CD4-positive, alpha-beta T cell treated with Interleukin-2 at 100 ng/mL for 4 hours (primary cell): Measurements from ENCODE around the gene MZF1.
A peak's percentile ranks its signal among the peaks of the same experiment; 100 is the strongest.

Experiments
- DNase-seq: peaks from one replicate; pipeline ENCODE4 v3.0.0-alpha.2; 2020; ENCODE audit warnings: low spot score

The MZF1 gene

DNA sequence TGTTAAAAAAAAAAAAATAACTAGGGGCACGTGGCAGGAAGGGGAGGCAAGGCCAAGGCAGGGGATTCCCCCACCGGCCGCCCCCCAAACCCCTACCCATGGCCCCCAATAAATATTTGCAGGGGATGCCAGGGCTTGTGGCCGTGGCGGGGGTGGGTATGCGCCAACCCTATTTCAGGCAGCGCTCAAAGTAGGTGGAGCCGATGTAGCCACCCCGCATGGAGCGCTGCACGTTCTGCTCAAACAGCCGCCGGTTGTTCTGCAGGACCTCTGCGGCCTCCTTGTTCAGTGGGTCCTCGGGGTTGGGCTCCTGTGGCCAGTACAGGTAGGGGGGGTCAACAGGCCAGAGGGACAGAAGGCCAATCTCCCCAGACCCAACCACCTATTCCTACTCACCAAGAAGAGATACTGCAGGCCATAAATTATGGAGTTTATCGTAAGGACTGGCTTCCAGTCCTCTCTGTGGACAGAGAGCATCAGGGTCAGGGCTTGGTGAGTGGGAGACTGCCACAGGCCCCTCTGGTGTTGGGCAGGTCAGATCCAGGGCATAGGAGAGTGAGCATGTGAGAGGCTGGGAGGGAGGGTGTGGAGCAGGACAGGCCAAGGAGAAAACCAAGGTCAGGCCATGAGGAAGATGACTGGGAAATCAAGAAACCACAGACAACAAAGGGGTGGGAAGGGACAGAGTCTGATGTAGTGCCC lies 17.1 kb downstream of the MZF1 start:
- no peak for DNase-seq

DNA sequence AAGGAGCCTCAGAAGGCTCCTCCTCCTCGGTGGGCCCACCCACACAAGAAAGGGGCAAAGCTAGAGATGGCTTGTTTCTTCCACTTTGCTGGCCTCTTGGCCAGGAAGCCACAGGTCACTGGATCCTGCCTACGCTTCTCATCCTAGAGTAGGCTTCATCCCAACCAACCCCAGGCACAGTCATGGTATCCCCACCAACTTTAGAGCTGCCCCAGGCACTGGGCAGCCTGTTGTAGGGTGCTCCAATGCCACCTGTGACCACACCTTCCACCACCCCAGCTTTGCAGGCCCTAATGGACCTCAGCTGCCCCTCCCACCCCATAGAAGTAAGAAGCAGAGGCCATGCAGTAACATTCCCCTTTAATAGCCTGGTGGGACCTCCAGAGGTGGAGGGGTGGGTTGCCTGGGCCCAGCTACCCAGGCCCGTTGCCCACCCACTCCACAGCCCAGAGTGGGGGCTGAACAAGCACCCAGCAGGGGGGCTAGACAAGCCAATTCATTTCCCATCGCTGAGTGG lies 17.7 kb downstream of the MZF1 start:
- DNase-seq = no peak

GRCh38 chr19:58554494-58555368 lies 18.4 kb downstream of the MZF1 start, which contains the start of gene CHMP2A:
Gene CHMP2A, minus strand, starts transcription at chr19:58555105. Its CDS starts 893 bp downstream, at chr19:58554212.
- DNase-seq = peak; percentile 97

- DNase-seq = no peak
Measured at GRCh38 chr19:58553799-58554493, 19.2 kb downstream of the MZF1 start.

DNA sequence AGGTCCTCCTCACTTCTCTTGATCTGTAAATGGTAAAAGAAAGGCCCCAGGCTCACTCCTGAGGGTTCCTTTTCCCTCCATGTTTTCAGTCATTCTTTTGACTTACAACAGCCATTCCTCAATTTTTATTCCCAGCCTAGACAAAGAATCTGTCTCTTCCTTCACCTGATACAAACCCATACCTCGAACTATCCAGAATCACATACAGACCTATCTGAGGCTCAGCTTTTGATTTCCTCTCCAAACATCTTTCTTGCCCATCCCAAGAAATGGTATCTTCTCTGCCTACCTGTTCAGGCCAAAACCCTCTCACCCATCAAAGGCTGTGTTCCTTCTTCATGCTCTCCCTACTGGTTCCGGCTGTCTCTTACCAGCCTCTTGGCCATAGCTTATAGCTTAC lies 20.5 kb downstream of the MZF1 start:
- no peak for DNase-seq

- DNase-seq = no peak
Measured at GRCh38 chr19:58551577-58552471, 21.3 kb downstream of the MZF1 start.

DNA sequence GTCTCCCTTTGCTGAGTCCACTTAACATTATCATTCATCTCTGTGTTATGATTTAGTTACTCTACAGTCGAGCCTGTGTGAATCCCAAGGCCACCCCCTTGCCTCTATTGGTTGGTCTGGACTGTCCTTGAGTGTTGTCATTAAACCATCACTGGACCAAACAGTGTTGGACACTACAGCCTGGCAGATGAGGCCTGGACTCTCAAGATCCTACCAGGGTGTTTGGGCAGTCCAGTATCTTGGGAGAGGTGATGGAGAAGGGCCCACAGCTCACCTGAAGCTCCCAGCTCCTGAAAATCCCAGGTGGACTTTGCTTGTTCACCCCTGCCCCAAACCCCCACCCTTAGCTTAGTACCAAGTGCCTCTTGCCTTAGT lies 22.0 kb downstream of the MZF1 start:
- DNase-seq = no peak

DNA sequence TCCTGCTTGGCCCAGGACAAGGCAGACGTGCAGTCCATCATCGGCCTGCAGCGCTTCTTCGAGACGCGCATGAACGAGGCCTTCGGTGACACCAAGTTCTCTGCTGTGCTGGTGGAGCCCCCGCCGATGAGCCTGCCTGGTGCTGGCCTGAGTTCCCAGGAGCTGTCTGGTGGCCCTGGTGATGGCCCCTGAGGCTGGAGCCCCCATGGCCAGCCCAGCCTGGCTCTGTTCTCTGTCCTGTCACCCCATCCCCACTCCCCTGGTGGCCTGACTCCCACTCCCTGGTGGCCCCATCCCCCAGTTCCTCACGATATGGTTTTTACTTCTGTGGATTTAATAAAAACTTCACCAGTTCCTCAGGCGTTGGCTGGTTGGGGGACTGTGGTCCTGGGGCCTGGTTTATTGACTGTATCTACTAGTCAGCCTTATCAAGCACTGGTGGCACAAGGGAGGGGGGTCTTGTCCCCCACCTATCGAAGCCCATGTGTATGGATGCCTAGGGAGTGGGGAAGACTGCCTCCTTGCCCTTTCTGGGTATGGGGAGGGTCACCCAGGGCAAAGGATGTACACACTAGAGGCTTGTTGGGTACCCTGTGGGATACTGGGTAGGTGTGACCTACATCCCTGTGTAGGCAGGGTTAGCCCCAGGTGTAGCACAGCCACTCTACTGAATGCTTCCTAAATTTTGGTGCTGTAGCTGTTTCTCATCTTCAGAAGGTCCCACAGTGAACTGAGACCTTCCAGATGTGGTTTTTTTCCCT lies 22.6 kb downstream of the MZF1 start:
- no peak for DNase-seq

GRCh38 chr19:58549664-58550361 lies 23.3 kb downstream of the MZF1 start:
- no peak for DNase-seq

DNA sequence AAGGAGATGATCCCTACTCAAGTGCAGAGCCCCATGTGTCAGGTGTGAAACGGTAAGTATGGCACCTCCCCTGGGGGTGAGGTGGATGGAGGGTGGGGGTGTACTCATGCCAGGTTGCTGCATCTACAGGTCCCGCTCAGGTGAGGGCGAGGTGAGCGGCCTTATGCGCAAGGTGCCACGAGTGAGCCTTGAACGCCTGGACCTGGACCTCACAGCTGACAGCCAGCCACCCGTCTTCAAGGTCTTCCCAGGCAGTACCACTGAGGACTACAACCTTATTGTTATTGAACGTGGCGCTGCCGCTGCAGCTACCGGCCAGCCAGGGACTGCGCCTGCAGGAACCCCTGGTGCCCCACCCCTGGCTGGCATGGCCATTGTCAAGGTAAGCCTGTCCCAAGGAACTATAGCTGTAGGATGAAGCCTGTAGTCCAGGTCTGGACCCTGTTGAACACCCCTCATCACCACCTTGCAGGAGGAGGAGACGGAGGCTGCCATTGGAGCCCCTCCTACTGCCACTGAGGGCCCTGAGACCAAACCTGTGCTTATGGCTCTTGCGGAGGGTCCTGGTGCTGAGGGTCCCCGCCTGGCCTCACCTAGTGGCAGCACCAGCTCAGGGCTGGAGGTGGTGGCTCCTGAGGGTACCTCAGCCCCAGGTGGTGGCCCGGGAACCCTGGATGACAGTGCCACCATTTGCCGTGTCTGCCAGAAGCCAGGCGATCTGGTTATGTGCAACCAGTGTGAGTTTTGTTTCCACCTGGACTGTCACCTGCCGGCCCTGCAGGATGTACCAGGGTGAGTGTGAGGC lies 24.1 kb downstream of the MZF1 start:
- DNase-seq = no peak

GRCh38 chr19:58547323-58548312 lies 25.5 kb downstream of the MZF1 start:
- DNase-seq = no peak

- DNase-seq = no peak
Measured at GRCh38 chr19:58546019-58546530, 27.1 kb downstream of the MZF1 start.

GRCh38 chr19:58545286-58546018 lies 27.7 kb downstream of the MZF1 start:
- DNase-seq = no peak

DNA sequence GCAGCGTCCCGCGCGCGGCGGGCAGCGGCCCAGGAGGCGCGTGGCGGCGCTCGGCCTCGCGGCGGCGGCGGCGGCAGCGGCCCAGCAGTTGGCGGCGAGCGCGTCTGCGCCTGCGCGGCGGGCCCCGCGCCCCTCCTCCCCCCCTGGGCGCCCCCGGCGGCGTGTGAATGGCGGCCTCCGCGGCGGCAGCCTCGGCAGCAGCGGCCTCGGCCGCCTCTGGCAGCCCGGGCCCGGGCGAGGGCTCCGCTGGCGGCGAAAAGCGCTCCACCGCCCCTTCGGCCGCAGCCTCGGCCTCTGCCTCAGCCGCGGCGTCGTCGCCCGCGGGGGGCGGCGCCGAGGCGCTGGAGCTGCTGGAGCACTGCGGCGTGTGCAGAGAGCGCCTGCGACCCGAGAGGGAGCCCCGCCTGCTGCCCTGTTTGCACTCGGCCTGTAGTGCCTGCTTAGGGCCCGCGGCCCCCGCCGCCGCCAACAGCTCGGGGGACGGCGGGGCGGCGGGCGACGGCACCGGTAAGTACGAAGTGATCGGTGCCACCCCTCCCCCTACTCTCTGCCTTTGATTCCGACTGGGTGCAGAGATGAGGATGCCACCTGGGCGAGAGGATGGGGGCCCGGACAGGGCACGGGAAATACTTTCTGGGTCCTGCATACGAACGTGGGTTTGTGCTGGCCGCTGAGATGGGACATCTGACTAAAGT lies 28.4 kb downstream of the MZF1 start:
- DNase-seq = peak; percentile 82

DNA sequence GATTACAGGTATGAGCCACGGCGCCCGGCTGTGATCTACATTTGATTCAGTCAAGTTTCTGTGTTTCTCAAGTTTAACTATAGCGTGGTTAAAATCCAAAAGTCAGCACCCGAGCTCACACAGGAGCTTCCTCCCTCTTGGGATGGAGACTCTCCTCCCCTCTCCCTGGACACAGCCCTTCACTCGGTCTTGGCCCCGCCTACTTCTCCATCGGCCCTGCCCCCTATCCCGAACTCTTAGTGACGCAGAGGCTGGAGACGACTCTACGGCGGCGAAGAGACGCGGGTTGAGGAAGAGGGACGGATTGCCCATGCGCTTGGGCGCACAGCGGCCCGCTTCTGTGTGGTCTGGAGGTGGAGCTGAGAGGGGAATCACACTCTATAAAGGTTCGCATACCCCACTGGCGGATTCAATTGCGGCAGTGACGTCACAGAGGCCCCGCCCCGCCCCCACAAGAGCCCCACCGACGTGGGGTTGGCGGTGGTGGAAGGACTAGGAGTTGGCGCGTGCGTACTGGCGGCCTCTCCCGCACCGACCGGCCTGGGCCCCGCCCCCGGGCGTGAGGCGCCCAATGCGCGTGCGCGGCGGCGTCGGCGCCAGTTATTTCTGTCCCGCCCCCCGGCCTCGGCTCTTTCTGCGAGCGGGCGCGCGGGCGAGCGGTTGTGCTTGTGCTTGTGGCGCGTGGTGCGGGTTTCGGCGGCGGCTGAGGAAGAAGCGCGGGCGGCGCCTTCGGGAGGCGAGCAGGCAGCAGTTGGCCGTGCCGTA lies 29.1 kb downstream of the MZF1 start, which contains the start of gene TRIM28:
Gene TRIM28 (plus strand): TSS at position 239 of the 765 bp plus-strand sequence. CDS start 694 bp downstream, outside the sequence.
- DNase-seq = peak; percentile 100
